GM21576 (cell line): ENCODE data around the gene SLC4A1AP.
A peak's percentile ranks its signal among the peaks of the same experiment; 100 is the strongest.
"Not testable (repeated sequence)": the region's sequence is repeated elsewhere in the genome, so short reads cannot be mapped to it uniquely, and the experiment has no call there.

Source experiments
- ATAC-seq: cut with Tn5 transposase; IDR thresholded peaks from one replicate; pipeline ENCODE4 v1.9.1; 2021; ENCODE audit warnings: mild to moderate bottlenecking, moderate library complexity; ENCODE audit not compliant: unreplicated experiment

Gene SLC4A1AP

DNA sequence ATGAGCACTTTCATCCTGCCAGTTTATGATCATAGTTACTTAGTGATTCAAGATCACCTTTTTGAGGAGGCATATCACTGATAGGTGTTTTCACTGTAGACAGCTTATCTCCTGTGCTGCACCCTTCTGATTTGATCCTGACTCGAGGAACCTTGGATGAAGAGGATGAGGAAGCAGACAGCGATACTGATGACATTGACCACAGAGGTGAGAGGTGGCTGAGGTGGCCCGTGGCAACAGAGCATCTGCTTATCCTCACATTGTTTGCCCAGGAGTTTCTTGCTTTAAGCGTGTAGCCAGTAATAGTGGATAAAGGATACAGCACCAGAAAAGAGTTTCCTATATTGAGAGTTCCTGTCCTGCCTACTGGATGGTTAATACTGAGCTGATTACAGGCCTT, 16.0 kb upstream of the SLC4A1AP start:
- no peak for ATAC-seq

DNA sequence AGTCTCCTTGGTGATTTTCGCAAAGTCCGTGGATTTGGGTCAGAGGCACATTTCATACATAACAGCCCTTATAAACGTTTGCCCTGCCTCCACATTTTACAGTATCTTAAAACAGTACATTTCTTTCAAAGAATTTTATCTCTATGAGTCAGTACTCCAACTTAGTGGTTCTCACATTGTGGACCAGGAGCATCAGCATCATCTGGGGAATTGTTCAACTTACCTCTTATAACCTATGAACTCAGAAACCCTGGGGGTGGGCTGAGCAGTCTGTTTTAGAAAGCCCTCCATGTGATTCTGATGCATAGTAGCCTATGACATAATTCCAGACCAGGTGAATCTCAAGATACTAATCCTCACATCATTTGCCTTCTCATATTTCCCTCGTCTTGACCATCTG, 12.6 kb upstream of the SLC4A1AP start:
- no peak for ATAC-seq

DNA sequence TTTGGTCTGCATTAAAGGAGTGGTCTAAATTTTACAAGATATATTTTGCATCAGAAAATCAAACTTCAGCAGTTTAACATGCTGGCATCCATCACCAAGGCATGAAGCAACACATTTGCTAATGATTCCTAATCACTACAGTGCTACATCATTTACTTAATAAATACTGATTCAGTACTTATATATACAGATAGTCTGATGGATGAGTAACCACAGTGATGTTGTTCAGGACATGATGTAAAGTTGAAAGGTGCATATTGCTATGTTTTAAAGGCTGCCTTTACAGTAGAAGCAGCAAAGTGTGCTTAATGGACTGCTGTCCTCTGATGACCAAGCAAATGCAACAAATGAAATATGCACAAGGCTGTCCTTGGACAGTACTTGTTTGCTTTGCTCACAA, 11.3 kb upstream of the SLC4A1AP start:
- ATAC-seq, result no peak

DNA sequence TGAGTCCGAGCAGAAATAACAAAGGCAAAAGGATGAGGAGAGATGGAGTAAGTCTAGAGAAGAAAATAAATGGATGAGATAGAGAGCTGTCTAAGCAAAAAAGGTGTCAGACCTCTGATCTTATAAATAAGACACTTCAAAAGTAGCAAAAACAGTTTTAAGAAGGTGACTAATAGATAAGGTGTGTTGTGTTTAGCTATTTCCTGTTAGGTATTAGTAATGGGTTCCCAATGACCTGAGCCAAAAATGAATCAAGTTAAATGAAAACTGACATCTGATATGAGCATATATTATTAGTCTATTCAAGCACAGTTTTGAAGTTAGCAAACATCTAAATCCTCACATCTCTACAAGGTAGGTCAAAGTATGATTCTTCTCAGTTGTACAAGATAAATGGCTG, 10.9 kb upstream of the SLC4A1AP start:
- no peak for ATAC-seq

DNA sequence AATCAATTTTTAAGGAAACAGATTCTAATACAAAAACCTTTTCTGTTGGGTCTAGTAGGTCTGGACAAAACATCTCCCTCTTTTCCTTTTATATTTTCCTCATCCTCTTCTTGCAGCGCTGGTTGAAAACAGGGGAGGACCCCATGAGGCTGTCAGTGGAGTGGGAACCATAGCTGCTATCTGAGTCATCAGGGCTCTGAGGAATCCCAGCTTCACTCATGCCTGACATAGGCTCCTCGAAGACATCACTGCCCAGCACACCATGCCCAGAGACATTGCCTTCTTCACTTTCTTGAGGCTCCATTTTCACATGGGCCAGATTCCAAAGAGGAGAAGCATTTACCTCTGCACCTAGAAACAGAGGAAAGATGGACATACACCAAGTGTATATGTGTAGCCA, 10.3 kb upstream of the SLC4A1AP start:
- ATAC-seq, result no peak

DNA sequence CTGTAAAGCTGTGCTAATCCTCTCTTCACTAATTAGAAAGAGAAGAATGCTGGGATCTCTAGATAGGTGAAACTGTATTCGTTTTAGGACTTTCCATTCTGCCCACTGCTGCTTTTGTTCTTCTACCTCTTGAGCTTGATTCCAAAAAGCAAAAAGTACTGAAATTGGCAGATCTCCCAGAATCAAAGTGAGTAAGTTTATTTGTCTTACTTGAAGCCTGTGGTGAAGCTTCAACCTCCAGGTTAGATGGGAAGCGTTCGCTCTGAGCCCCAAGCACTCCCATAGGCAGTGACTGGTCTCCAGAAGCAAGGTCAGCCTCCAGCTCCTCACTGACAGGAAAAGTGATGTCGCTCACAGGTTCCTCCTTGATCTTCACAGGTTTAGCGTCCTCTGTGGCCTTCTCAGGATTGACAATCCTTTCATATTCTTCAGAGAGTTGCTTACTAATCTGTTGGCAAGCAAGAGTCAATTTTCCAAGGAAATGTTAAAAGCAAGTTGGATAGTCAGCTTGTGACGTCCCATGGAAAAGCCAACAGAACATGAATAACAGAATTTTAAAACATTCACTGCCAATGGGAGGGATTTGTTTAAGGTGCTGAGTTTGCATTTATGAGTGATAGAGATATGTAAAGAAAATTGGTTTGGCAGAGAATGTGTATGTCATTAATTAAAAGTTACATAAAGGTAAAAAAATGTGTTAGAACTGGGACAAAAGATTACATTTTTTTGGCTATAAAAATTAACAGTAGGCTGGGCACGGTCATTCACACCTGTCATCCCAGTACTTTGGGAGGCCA, 8.3 kb upstream of the SLC4A1AP start:
- ATAC-seq, result no peak

DNA sequence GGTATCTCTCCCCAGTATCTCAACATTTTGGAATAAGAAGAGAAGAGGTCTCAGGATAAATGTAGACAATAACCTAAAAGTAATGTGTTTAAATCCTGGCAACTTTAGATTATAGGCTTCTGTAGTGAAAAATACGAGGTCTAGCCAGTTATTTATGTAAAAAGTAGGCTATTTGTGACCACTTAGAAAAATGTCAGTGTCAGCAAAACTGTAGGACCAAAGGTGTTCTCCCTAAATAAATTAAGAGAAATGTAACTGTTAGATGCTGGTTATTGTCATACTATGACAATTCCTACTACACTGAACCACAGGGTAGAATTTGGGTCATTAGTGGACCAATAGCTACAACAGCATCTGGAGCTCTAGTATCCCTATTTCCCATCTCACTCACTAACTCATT, 2.3 kb upstream of the SLC4A1AP start:
- no peak for ATAC-seq

DNA sequence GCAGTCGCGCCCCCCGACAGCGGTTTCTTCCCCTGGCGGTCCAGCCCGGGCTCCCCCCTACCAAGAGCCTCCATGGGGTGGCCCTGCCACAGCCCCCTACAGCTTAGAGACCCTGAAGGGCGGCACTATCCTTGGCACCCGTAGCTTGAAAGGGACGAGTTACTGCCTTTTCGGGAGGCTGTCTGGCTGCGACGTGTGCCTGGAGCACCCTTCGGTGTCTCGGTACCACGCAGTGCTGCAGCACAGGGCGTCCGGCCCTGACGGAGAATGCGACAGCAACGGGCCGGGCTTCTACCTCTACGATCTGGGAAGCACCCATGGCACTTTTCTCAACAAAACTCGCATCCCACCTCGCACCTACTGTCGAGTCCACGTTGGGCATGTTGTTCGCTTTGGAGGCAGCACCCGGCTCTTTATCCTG, 475 bp downstream of the SLC4A1AP start:
- no peak for ATAC-seq

DNA sequence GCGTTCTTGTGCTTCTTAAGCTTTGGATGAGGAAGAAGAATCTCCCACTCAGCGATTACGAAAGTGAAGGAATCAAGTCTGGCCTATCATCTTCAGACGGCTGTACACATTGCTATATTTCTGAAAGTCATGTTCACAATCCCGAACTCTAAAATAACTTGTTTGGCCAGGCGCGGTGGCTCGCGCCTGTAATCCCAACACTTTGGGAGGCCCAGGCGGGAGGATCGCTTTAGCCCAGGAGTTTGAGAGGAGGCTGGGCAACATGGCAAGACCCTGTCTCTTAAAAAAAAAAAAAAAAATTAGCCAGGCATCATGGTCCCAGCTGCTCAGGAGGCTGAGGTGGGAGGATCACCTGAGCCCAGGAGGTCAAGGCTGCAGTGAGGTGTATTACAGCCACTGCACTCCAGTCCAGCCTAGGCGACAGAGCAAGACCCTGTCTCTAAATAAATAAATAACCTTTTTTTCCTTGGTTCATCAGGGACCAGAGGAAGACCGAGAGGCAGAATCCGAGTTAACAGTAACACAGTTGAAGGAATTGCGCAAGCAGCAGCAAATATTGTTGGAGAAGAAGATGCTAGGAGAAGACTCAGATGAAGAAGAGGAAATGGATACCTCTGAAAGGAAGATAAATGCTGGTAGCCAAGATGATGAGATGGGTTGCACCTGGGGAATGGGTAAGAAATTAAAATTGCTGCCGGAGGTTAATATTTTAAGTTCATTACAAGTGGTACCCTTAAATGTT, 1.1 kb downstream of the SLC4A1AP start:
- ATAC-seq, result no peak

DNA sequence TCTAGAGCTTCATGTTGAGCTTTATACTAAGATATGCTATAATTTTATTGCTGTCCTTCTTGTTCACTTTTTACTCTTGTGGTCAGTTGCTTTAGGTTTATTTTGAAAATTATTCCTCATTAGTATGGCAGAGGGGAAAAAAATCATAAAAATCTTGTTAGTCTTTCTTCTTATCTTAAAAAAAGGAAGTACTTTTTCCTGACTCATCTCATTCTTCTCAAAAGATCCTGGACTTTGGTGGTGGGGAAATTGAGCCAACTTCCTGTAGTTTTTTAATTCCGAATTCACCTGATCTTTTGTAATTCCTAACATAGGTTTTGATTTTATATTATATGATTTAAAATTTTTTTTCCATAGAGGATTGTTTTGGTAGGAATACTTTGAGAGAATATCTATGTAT, 3.8 kb downstream of the SLC4A1AP start:
- ATAC-seq, result no peak

DNA sequence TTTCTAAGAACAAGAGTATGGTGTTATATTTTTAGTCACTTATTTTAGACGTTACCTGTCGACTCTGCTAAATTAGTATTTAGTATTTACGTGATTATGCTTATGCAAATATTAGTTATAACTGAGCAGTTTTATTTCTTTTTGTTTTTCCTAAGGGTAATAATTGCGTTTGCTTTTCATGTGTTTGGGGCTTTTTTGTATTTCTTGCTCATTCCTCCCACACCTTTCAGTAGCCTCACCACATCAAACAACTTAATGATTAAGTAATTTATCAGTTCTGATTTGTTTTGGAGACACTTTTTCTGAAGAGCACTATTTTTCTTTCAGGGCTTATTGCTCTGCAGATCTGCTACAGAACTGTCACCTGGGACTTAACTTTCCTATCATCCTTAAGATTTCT, 7.5 kb downstream of the SLC4A1AP start:
- ATAC-seq, result no peak

DNA sequence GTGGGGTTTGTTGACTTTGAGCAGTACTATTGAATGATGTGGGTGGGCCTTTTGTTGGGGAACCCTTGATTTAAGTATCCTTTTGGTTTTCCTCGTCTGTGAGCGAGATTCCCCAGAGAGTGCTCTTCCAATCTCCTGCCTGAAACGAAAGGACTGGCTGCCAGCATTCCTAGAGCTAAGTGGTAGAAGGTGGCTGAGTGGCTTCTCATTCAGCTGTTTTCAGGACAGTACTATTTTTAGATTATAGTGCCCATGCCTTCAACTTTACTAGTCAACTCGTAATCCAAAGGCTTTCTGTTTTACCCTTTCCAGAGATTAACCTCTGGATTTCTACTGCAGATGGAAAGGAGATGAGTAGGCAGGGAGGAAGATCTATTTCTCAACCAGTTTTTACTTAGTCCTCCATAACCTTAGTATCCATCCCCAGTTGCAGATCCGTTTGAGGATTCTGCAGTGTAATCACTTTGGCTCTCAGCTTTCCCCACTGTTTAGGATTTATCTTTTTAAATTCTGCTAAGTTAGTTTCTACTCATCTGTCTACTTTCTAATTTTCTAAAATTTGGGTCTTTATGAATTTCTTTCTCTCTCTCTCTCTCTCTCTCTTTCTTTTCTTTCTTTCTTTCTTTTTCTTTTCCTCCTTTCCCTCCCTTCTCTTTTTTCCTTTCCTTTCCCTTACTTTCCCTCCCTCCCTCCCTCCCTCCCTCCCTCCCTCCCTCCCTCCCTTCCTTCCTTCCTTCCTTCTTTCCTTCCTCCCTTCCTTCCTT, 9.2 kb downstream of the SLC4A1AP start:
- no peak for ATAC-seq

DNA sequence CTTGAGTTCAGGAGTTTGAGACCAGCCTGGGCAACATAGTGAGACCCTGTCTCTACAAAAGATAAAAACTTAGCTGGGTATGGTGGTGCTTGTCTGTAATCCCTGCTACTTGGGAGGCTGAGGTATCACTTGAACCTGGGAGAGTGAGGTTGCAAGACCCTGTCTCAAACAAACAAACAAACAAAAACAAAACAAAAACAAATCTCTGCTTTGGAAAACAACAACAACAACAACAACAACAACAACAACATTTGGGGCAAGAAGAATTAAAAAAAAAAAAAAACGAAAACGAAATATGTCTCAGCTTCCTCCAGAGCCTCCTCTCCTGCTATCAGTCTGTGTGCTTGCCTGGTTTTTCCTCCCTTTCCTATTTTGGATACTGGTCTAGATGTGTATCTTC, 16.9 kb downstream of the SLC4A1AP start:
- no peak for ATAC-seq

DNA sequence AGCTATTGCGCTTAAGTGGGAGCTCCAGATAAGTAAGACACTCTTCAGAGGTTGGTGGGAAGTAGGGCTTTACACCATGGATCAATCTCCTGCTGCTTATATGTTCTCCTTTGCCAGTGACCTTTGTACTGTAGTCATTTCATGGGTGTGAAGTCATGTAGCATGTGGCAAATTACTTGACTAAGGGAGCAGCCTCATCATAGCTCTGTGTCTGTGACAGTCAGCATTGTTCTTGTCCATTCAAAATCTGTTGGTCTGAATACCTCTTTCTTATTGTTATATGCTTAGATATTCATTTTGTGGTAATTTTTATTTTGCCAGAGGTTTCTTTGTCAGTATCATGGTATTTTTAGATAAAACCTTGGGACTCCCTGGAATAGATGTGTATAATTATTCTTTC, 18.2 kb downstream of the SLC4A1AP start:
- no peak for ATAC-seq

DNA sequence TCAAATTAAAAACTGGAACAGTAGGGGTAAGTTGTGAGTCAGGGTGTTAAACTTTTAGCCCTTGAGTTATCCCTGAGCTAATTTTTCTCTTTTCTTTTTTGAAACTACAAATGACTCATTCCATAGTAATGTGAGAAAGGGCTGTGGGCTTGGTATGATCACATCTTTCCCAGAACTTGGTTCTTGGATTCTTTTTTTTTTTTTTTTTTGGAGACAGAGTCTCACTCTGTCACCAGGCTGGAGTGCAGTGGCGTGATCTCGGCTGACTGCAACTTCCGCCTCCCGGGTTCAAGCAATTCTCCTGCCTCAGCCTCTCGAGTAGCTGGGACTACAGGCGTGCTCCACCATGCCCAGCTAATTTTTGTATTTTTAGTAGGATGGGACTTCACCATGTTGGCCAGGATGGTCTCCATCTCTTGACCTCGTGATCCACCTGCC, 18.7 kb downstream of the SLC4A1AP start:
- ATAC-seq, result not testable (repeated sequence)

DNA sequence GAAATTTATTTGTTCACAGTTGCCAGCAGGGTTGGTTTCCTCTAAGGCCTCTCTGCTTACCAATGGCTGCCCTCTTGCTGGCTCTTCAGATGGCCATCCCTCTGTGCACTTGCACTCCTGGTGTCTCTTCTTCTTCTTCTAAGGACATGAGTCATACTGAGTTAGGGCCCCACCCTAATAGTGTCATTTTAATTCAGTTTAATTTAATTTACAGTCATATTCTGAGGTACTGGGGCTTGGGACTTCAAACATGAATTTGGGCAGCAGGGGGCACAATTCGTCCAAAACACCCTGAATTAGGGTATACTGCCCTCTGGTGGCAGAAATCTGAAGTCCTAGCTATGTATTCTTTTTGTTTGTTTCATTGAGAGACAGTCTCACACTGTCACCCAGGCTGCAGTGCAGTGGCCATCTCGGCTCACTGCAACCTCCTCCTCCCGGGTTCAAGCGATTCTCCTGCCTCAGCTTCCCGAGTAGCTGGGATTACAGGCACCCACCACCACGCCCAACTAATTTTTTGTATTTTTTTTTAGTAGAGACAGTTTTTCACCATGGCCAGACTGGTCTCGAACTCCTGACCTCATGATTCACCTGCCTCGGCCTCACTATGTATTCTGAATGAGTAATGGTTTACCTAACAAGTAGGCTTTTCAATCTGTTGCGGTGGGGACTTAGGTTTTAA, 19.8 kb downstream of the SLC4A1AP start:
- peak; percentile 82 for ATAC-seq

DNA sequence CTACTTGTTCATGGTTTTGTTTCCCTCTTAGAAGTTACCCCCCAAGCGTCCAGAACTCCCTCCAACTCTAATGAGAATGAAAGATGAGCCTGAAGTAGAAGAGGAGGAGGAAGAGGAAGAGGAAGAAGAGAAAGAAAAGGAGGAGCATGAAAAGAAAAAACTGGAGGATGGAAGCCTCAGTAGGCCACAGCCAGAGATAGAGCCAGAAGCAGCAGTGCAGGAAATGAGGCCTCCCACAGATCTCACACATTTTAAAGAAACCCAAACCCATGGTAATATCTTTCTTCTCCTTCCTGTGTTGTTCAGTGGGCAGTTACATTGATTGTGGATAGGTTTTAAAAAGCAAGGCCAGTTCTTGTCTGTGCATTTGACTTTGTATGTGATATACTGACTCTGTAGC, 21.3 kb downstream of the SLC4A1AP start:
- ATAC-seq, result not testable (repeated sequence)

DNA sequence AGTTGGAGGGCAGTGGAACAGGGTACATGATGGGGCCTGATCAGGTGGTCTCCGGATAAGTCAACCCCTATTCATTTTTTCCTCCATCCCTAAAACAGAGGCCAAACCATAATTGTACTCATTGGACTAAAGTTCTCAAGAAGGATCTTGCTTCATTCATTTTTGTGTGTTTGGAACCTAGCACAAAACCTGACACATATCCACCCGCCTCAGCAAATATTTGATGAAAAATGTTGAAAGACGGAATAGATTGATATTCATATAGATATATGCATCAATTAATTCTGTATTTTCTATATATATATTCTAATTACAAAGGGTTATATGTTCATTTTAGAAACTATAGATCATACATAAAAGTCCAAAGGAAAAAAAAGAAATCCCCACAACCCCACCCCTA, 21.9 kb downstream of the SLC4A1AP start:
- no peak for ATAC-seq

DNA sequence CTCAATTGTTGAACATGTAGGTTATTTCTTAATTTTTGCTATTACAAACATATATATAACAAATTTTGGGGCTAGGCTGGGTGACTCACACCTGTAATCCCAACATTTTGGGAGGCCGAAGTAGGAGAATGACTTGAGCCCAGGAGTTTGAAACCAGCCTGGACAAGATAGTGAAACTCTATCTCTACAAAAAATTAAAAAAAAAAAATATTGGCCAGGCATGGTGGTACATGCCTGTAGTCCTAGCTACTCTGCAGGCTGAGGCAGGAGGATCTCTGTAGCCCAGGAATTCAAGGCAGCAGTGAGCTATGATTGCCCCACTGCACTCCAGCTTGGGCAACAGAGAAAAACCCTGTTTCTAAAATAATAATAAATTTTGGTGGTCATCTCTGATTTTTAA, 23.5 kb downstream of the SLC4A1AP start:
- ATAC-seq, result no peak

DNA sequence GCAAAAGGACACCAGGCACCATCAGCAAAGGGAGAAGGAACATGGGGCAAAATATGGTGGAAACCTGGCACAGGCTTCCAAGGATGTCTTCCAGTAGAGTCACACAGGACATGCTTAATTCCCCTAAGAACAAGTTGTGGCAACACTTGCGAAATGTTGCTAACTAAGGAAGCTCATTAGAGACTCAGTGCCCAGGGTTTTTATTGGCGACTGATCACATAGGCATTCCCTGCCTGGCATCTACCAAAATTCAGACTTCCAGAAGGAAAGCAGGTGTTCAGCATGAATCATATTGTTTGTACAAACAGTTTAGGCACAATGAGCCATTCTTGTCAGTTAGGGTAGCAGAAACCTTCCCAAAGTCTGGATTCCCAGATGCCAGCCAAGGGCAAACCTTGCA, 25.7 kb downstream of the SLC4A1AP start:
- no peak for ATAC-seq

DNA sequence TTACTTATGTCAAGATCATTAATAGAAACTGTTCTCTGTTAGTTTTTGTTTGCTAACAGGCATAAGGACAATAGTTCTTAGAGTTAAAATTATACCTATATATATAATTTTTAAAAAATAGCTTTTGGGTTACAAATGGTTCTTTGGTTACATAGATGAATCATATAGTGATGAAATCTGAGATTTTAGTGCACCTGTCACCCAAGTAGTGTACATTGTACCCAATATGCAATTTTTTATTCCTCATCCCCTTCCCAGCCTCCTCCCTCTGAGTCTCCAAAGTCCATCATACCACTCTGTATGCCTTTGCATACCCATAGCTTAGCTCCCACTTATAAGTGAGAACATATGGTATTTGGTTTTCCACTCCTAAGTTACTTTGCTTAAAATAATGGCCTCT, 26.4 kb downstream of the SLC4A1AP start:
- no peak for ATAC-seq
